GM21423 (cell line): ENCODE results near the gene CDH4.

Source experiments
- ATAC-seq: cut with Tn5 transposase; IDR thresholded peaks from one replicate; pipeline ENCODE4 v1.9.1; 2021; ENCODE audit warnings: mild to moderate bottlenecking, moderate library complexity; ENCODE audit not compliant: unreplicated experiment

CDH4 gene

GRCh38 chr20:61635721-61636455 lies 383.8 kb downstream of the CDH4 start:
- no peak for ATAC-seq

GRCh38 chr20:61636531-61637116 lies 384.6 kb downstream of the CDH4 start:
- ATAC-seq: no peak

DNA sequence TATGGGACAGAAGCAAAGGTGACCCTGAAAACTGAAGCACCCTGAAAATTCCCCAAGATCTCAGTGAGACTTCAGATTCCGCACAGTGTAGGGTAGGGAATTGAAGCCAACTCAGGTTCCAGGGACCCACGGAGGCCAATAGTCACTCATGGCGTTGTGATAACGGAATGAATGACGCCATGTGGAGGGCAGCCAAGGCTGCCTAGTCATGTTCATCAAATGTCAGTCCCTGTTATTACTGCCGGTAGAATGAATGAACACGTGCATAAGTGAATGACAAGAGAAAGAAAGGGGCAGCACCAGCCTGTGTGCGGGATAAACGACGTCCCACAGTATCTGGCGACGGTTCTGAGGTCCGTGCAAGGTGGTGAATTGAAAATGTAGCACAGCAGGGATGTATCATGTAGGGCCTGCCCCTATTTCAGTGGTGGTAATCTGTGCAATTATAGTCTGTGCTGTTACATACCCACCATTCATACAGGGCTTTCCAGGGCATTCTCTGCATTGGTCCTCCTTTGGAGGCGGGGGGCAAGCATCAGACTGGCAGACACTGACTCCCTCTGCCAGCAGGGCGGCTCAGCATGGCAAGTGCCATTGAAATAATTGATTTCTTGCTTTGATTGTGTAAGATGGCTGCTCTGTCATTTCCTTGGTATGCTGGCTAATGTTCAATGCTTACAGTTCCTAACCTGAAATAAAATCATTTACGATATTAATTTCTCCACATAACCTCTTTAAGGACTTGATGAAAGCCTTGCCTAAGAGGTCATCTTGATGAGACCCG lies 386.9 kb downstream of the CDH4 start:
- ATAC-seq: no peak

GRCh38 chr20:61640131-61640870 lies 388.2 kb downstream of the CDH4 start:
- no peak for ATAC-seq

GRCh38 chr20:61640871-61641245 lies 388.8 kb downstream of the CDH4 start:
- ATAC-seq: no peak

GRCh38 chr20:61643656-61644377 lies 391.8 kb downstream of the CDH4 start:
- no peak for ATAC-seq

GRCh38 chr20:61644378-61645076 lies 392.5 kb downstream of the CDH4 start:
- no peak for ATAC-seq

DNA sequence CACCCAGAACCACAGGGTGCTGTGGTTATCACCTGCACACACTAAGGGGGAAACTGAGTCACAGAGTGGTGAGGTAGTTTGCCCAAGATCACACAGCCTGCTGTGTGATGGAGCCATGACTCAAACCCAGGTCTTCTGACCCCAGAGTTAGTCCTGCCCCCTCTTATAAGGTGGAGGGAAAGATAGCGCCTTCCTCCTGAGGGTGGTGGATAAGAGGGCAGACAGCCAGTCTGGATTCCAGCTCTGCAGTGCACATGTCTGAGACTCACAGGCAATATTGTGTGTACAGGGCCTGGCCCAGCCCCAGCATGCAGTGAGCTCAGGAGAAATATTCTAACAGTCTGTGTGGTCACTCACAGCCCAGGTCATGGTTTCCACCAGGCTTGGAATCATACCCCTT lies 393.7 kb downstream of the CDH4 start:
- ATAC-seq: no peak

GRCh38 chr20:61646453-61646852 lies 394.4 kb downstream of the CDH4 start:
- ATAC-seq: no peak

DNA sequence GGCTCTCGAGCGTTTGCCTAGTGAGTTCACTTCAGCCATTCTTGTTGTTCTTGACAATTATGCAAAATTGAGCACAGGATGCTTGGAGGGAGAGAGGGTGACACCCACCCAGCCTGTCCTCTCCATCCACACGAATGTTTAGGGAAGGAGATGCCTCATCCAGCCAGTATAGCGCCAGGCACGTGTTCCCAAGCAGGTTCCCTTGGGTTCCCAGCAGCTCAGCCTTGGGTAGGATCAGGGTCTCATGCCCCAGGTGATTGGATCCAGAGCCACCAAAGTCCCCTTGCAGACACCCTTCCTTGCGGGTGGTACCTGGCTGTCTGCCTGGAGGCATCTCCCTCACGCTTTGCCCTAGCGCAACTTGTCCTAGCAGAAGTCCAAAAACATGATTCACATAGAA lies 394.9 kb downstream of the CDH4 start:
- ATAC-seq: no peak

GRCh38 chr20:61647702-61648101 lies 395.6 kb downstream of the CDH4 start:
- no peak for ATAC-seq

DNA sequence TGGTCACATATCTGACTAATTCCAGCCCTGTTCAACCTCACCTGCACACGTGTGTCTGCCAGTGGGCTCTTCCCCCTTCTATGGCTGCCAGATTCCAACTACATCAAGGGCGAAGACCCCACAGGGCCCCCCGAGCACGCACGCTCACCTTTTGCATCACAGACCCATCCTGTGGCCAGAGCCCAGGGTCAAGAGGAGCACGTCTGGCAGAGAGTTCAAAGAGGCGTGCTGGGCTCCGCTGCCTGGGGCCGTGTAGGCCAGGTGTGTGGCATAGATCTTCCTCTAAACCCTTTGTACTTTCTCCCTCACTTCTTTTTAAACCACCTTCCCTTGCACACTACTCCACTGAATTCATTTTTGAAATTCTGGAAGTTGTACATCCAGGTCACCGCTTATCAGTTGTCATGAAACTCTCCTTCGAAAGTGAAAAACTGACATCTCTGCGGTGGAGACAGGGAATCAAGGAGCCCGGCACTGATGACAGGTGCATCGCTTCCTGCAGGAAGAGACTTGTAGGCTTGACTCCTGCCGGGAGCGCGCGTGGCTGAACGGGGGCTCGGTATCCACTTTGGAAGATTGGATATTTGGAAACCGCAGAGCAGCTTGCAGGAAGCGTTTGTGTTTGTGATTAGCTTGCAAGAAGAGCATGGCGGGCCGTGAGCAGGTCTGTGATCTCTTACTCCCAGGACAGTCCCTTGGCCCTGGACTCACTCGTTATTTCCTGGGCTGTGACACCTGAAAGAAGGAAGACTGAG lies 397.2 kb downstream of the CDH4 start:
- ATAC-seq: no peak

DNA sequence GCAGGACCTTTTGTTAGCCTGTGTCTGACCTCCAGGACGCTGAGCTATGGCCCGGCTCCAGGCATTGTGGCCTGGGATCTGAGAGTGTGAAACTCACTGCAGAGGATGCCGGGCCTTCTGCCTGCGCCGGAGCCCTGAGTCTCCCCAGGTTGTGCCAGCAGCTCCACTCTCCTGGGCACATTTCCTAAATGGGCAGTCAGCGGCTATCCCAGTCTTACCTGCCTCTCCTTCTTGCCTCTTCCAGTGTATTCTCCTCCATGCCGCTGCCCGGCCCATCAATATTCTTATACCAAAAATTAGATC lies 397.8 kb downstream of the CDH4 start:
- no peak for ATAC-seq

DNA sequence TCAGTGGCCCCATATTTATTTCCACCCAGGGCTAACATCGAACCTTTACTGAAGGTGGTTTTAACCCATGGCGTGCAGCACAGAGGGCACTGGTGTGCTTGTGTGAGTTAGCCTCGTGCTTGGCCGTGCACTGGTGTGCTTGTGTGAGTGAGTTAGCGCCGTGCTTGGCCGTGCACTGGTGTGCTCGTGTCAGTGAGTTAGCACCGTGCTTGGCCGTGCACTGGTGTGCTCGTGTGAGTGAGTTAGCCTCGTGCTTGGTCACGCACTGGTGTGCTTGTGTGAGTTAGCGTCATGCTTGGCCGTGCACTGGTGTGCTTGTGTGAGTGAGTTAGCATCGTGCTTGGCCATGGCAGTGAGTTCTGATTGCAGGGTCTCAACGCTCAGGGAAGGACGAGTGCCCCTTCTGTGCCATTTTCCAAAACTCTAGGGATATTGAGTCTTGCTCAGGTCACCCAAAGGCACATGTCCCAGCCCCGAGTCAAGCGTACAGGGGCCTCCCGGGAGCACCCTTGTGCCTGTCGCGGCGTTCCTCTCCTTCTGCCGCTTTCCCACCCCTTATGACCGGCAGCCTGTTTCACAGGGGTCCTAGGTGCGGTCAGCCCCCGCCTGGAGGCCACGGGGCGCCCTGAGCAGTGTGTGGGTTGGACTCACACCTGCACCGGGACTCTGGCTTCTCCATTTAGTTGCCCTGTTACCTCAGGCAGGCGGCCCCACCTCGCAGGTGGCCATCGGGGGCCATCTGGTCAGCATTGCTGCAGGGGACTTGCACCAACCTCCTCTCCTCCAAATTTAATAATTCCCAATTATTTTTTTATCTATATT lies 399.1 kb downstream of the CDH4 start:
- ATAC-seq: no peak

DNA sequence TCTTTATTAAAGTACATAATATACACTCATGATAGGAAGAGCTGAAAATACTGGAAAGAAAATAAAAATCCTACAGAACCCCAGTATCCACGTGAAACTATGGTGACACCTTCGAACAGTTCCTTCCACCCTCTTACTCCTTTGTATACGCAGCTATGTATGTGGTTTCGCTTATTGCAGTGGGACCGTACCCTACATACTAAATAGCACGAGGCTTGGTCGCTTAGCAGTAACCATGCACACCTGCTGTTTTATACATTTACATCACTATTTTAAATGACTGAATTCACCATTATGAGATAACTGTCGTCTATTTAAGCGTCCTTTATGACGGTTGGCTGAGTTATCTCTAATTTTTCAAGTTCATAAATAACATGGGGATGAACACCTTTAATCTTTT lies 400.1 kb downstream of the CDH4 start:
- no peak for ATAC-seq

- ATAC-seq: no peak
These were observed 402.7 kb downstream of the CDH4 start for GRCh38 chr20:61654726-61655125.

- ATAC-seq: no peak
These were observed 403.5 kb downstream of the CDH4 start for GRCh38 chr20:61655591-61655990.

DNA sequence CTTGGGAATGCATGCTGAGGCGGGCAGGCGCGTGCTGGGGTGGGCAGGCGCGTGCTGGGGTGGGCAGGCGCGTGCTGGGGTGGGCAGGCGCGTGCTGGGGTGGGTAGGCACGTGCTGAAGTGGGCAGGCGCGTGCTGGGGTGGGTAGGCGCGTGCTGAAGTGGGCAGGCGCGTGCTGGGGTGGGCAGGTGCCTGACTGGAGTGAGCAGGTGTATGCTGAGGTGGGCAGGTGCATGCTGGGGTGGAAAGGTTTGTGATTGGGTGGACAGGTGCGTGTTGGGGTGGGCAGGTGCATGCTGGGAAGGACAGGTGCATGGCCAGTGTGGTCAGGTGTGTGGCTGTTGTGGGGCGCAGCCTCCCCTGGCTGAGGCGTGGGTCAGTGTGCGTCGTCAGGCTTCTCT lies 404.1 kb downstream of the CDH4 start:
- no peak for ATAC-seq
